B cell (primary cell): Measurements from ENCODE around the gene TMEM109. TPM values are rescaled to one million over a fixed set of nuclear protein-coding genes. Genes with fewer than 3 reads are reported as not detected.

Experiments used
- ATAC-seq: fragments of 200-7000 bp; cut with Tn5 transposase; one replicate; pipeline ENCODE4 v1.10.0; 2021; ENCODE audit warnings: low read depth, mild to moderate bottlenecking, moderate number of reproducible peaks, moderate library complexity
- CTCF ChIA-PET: fragments of 350-600 bp; sonication (Branson Sonifier 250); formaldehyde crosslinking; loops from one replicate; lab custom pipeline; 2021; ENCODE audit warnings: antibody characterized with exemption, inconsistent platforms; lab: Charles Lee
- POLR2A ChIA-PET: fragments of 350-600 bp; sonication (Branson Sonifier 250); formaldehyde crosslinking; loops from one replicate; lab custom pipeline; 2021; ENCODE audit warnings: antibody characterized with exemption; lab: Charles Lee
- DNase-seq: peaks from one replicate; pipeline ENCODE4 v3.0.0; 2013
- H2AFZ ChIP-seq: 2 replicates; pipeline ENCODE4 v1.6.1; 2012; ENCODE audit warnings: mild to moderate bottlenecking, low read depth, low read length; ENCODE audit not compliant: insufficient read depth, poor library complexity, severe bottlenecking
- H3K27ac ChIP-seq, 2 donors: 1 replicate in 1 of 2; 2 replicates in 1 of 2; pipeline ENCODE4 v1.5.1; 2012 to 2013; ENCODE audit warnings: low read length in 2 of 2, mild to moderate bottlenecking in 2 of 2, moderate library complexity in 1 of 2
- H3K27me3 ChIP-seq, 4 experiments: fragments of 200-600 bp in 1 of 4; sonication (generic) in 1 of 4; replicated peaks in 1 of 4; 1 replicate in 2 of 4; 2 replicates in 2 of 4; pipeline versions ENCODE4 v1.6.1 to v1.7.0; 2013 to 2016; ENCODE audit warnings: low read length in 3 of 4, mild to moderate bottlenecking in 2 of 4, mixed read lengths in 1 of 4, moderate library complexity in 1 of 4; ENCODE audit not compliant: insufficient read depth in 4 of 4, control insufficient read depth in 3 of 4; ENCODE audit errors: control extremely low read depth in 1 of 4
- H3K36me3 ChIP-seq, 2 experiments: replicated peaks in 1 of 2; 1 replicate in 1 of 2; 2 replicates in 1 of 2; pipeline versions ENCODE4 v1.6.1 to v1.7.1; 2013; ENCODE audit warnings: low read length in 1 of 2; ENCODE audit not compliant: insufficient read depth in 2 of 2, control insufficient read depth in 1 of 2; ENCODE audit errors: control extremely low read depth in 1 of 2, extremely low read depth in 1 of 2
- H3K4me1 ChIP-seq, 2 donors: fragments of 200-600 bp in 1 of 2; sonication (generic) in 1 of 2; 1 replicate in 1 of 2; 2 replicates in 1 of 2; pipeline versions ENCODE4 v1.5.1 to v1.6.1; 2013 to 2017; ENCODE audit warnings: low read length in 2 of 2; ENCODE audit not compliant: control insufficient read depth in 2 of 2, insufficient read depth in 2 of 2
- H3K4me2 ChIP-seq: replicated peaks from 2 replicates; pipeline ENCODE3; 2012; ENCODE audit warnings: mild to moderate bottlenecking, low read depth, low read length; ENCODE audit not compliant: poor library complexity, severe bottlenecking
- H3K4me3 ChIP-seq, 5 experiments: fragments of 200-600 bp in 1 of 5; sonication (generic) in 1 of 5; 1 replicate in 3 of 5; 2 replicates in 2 of 5; pipeline versions ENCODE4 v1.5.1 to v1.7.0; 2011 to 2016; ENCODE audit warnings: low read length in 4 of 5, mild to moderate bottlenecking in 4 of 5, low read depth in 2 of 5, control low read depth in 1 of 5, moderate library complexity in 1 of 5; ENCODE audit not compliant: insufficient read depth in 1 of 5; ENCODE audit errors: control extremely low read depth in 1 of 5, extremely low read depth in 1 of 5
- H3K79me2 ChIP-seq: fragments of 200-600 bp; sonication (generic); one replicate; pipeline ENCODE4 v1.6.0; 2016; ENCODE audit warnings: low read length; ENCODE audit not compliant: control insufficient read depth, insufficient read depth
- H3K9ac ChIP-seq: fragments of 200-600 bp; sonication (generic); 2 replicates; pipeline ENCODE4 v1.6.1; 2017; ENCODE audit warnings: mild to moderate bottlenecking, low read length, moderate library complexity
- H3K9me3 ChIP-seq, 3 donors: one replicate each; pipeline versions ENCODE4 v1.6.1 to v1.7.1; 2013; ENCODE audit warnings: low read length in 2 of 3; ENCODE audit not compliant: control insufficient read depth in 2 of 3, insufficient read depth in 1 of 3; ENCODE audit errors: control extremely low read depth in 1 of 3
- H4K20me1 ChIP-seq: 2 replicates; pipeline ENCODE4 v1.6.0; 2012; ENCODE audit warnings: mild to moderate bottlenecking, low read length; ENCODE audit not compliant: insufficient read depth, control insufficient read depth, poor library complexity, severe bottlenecking
- H3K27ac Mint-ChIP-seq: one replicate; pipeline ENCODE4 v1.8.0; 2021; ENCODE audit warnings: mixed read lengths
- H3K27me3 Mint-ChIP-seq: one replicate; pipeline ENCODE4 v1.8.0; 2021; ENCODE audit warnings: mixed read lengths
- H3K4me1 Mint-ChIP-seq: one replicate; pipeline ENCODE4 v1.8.0; 2021; ENCODE audit warnings: mixed read lengths
- H3K4me3 Mint-ChIP-seq: one replicate; pipeline ENCODE4 v1.8.0; 2021; ENCODE audit warnings: mixed read lengths
- H3K9me3 Mint-ChIP-seq: one replicate; pipeline ENCODE4 v1.8.0; 2022; ENCODE audit warnings: mixed read lengths; ENCODE audit not compliant: insufficient read depth
- EZH2 ChIP-seq: IDR thresholded peaks from 2 replicates; pipeline ENCODE4 v1.6.1; 2012; ENCODE audit warnings: borderline replicate concordance, low read depth, mild to moderate bottlenecking, moderate library complexity, low read length; ENCODE audit not compliant: insufficient read depth, poor library complexity, severe bottlenecking
- WGBS: methylation state at CpG from one replicate; pipeline ENCODE4 v1.1.5; 2013; ENCODE audit warnings: missing lambda C conversion rate; ENCODE audit not compliant: insufficient coverage; 5-methylcytosine and 5-hydroxymethylcytosine counted together
- intact Hi-C: fragments of 100-400 bp; cut with micrococcal nuclease; formaldehyde crosslinking; loops from one replicate; pipeline ENCODE4 v1.10.0; 2022
- polyA plus RNA-seq: library from polyadenylated mRNA; depleted of rRNA; stranded (reverse); fragments of >200 nt; gene quantifications from 2 replicates; pipeline ENCODE4 v1.2.3, GENCODE V29; 2012
- total RNA-seq, 2 donors: library from RNA; stranded (reverse); fragments of 120-200 nt in 1 of 2; gene quantifications; 1 replicate in 1 of 2; 2 replicates in 1 of 2; pipeline versions ENCODE4 v1.2.3 to v1.2.4, GENCODE V29; 2013 to 2022
- TF ChIP-seq, protein P1 (sequence below): fragments of 200-600 bp; IDR thresholded peaks from one replicate; pipeline ENCODE4 v1.8.0; 2022; ENCODE audit warnings: antibody characterized with exemption, mild to moderate bottlenecking

Gene TMEM109
- total and polyA plus RNA-seq, 2 donors (not counting 1 experiment from before 2014, with no cell fraction given), result 32.0 to 99.4 TPM

DNA sequence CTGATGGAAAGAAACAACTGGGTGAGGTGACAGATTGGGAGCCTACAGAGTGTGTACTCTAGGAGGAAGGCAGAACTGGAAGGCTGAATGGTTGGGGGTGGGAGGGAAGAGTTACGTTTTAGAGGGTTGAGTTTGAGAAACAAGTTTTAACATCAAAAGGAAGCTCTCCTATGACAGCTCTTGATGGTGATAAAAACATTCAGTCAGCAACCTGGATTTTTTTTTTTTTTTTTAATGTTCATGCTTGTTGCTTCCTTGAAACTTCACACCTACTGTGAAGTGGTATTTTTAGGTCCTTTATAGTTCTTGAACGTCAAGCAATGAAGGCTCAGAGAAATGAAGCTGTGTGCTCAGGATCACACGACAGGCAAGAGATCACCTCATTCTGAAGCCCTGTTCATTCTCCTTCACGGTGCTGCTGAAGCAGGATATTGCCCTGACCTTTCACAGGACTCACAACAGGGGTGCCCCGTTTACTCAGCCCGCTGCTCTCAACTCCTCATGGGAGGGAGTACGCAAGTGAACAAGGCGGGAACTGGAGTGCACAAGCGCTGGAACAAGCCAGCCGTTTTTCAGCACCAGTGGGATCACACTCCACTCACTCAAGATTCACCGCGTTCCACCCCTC lies 1.6 kb upstream of the TMEM109 start:
- Histone ChIP-seq H3K9me3 (no peaks in the 10 kb centered on the region), H3K9ac (no peak overlapping the region), H4K20me1 (peaks cover 10% of the 10 kb centered on the region), H3K27me3 (no peaks in the 10 kb centered on the region), H3K79me2 (peaks cover 37% of the 10 kb centered on the region), H3K36me3 (peaks cover 0 to 6% of the 10 kb centered on the region in 2 experiments), H2AFZ (no peak overlapping the region), H3K4me1 (peaks cover 59 to 76% of the 10 kb centered on the region in 2 donors), H3K4me3 (no peak overlapping the region), H3K27ac (no peak overlapping the region), H3K4me2 (no peak overlapping the region)
- TF ChIP-seq EZH2, result no peak
- TF ChIP-seq, protein P1, sequence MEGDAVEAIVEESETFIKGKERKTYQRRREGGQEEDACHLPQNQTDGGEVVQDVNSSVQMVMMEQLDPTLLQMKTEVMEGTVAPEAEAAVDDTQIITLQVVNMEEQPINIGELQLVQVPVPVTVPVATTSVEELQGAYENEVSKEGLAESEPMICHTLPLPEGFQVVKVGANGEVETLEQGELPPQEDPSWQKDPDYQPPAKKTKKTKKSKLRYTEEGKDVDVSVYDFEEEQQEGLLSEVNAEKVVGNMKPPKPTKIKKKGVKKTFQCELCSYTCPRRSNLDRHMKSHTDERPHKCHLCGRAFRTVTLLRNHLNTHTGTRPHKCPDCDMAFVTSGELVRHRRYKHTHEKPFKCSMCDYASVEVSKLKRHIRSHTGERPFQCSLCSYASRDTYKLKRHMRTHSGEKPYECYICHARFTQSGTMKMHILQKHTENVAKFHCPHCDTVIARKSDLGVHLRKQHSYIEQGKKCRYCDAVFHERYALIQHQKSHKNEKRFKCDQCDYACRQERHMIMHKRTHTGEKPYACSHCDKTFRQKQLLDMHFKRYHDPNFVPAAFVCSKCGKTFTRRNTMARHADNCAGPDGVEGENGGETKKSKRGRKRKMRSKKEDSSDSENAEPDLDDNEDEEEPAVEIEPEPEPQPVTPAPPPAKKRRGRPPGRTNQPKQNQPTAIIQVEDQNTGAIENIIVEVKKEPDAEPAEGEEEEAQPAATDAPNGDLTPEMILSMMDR, result no peak
- peaks cover 74% of the 10 kb centered on the region for H3K4me1 Mint-ChIP-seq
- H3K27me3 Mint-ChIP-seq, result no peaks in the 10 kb centered on the region
- no peaks in the 10 kb centered on the region for H3K9me3 Mint-ChIP-seq
- peak overlapping the region; percentile 40 for H3K4me3 Mint-ChIP-seq
- ATAC-seq (no peak), DNase-seq (no peak)
- H3K27ac Mint-ChIP-seq, result peak overlapping the region; percentile 68
- intact Hi-C loops, result loop anchor here (5.0 to 10.0 kb wide), 4 partner anchors 442 to 1248 kb away; partner anchors contain the start of genes FEN1, MS4A1, PATL1 and TMEM258
- POLR2A ChIA-PET, result interaction anchor here (0.6 kb wide), 1 partner anchor 473 kb away, joined by 3 read pairs; no protein-coding TSS in a partner anchor
- CTCF ChIA-PET, result interaction anchor here (0.7 to 11.8 kb wide), 4 partner anchors 10 to 216 kb away, joined by 3 to 129 read pairs (median 4); partner anchors contain the start of gene PRPF19
- 83% methylated on average over 11 of the region's 12 CpGs for WGBS
